Measurements from ENCODE around the gene PDLIM1.
A peak's percentile ranks its signal among the peaks of the same experiment; 100 is the strongest.

The PDLIM1 gene

GRCh38 chr10:95288303-95288702 lies 2.5 kb downstream of the PDLIM1 start:
- no peak for DNase-seq (ENCODE audit: low read depth)

DNA sequence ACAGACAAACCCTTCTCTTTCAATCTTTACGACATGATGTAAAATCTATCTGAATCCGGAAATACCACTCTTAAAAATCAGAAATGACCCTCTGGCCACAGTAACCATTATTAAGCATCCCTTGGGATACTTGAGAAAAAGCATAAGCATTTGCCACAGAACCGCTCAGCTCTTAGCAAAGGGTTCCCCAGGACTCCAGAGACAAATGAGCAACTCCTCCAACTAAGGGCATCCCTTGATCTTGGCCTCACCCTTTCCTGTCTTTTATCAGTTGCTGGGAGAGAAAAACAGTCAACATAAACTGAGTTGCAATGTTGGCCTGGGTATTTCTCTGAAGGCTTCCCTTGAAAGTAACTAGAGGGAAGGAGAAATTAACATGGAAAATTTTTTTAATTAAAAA lies 3.5 kb downstream of the PDLIM1 start:
- DNase-seq (ENCODE audit: low read depth), result peak; percentile 59

- DNase-seq (ENCODE audit: low read depth), result peak; percentile 21
Measured at GRCh38 chr10:95286707-95287106, 4.1 kb downstream of the PDLIM1 start.

DNA sequence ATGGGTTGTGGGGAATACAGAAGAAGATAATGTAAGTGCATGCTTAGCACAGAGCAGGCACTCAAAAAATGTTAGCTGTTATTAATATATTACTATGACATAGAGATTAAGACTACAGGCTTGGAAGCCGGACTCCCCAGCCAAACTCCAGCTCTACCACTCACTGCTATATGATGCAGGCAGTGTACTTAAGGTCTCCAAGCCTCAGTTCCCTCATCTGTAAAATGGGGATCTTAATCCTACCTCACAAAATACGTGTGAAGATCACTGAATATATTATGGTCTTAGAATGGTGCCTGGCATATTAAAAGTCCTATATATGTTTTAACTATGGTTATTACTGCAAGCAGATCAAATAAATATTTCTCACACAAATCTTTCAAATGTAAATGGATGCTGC lies 5.2 kb downstream of the PDLIM1 start:
- DNase-seq (ENCODE audit: low read depth), result no peak

DNA sequence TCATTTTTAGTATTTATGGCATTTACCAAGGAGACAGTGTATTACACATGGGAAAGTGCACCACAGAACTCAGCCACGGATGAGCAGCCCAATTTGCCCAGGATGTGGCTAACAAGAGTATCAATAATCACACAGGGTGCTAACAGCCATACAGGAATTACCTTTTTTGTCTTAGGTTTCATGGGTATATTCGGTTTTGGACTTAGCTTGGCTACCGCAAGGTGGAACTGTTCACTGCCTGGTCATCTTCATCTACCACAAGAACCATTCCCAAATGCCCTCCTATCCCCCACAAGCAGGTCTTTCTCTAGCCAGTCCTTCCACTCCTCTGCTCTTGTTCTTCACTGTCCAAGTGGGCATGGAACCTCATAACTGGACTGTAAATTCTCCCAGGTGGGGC lies 6.0 kb downstream of the PDLIM1 start:
- no peak for DNase-seq (ENCODE audit: low read depth)

DNA sequence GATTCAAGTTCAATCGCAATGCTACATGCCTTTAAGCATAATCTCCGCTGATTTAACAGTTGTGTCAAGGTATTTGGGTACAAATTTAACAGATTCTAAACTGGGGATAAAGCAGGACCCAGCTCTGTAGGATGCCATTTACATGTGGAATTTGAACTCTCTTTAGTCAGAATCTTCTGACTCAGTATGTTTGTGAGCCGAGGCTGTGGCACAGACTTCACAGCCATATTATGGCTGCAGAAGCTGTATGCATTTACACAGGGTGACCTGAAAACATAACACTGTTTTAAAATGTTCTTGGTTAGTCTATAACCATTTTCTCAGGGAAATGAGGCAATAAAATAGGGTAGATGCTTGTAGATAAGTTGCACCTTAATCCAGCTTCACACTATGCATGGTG lies 8.7 kb downstream of the PDLIM1 start:
- DNase-seq (ENCODE audit: low read depth), result peak; percentile 27

DNA sequence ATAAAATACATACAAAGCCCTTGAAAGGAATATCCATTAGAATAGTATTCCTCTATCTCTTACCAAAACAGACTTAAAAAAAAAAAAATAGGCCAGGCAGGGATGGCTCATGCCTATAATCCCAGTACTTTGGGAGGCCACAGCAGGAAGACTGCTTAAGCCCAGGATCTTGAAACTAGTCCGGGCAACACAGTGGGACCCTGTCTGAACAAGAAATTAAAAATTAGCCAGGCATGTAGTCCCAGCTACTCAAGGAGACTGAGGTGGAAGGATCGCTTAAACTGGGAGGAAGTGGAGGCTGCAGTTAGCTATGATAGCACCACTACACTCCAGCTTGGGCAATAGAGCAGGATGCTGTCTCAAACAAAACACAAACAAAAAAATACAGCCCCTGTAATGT lies 9.6 kb downstream of the PDLIM1 start:
- DNase-seq (ENCODE audit: low read depth), result no peak

- DNase-seq (ENCODE audit: low read depth), result no peak
Measured at GRCh38 chr10:95280637-95281036, 10.2 kb downstream of the PDLIM1 start.

DNA sequence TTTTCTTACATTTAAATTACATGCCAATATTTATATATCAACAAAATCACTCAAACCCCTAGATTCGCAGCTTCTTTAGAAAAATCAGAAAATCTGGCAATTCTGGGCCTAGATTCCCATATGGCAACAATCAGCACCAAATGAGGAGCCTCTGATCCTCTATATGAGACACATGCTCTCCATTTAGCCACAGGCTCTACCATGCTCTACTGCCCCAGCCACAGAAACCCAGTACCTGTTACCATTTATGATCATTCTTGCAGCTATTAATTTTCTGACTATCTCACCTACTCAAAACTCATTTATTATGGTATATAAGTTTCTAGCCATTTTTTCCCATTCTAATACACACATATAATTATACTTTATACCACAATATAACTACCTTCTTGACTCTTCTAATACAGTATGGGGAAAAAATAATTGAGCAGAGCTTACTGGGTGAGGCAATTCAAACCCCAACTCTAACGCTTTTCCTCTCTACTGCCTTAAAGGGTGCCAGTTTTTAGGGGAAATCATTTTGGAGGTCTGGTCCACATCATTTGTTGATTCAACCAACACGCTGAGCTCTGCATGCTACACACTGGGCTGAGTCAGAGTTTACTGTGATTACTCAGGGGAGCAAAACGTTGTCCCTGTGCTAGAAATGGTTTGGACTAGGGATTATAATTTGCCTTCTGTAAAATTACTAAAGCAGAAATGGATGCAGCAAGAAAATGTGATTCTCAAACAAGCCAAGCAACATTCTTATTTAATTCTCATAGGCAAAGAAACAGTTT lies 11.6 kb downstream of the PDLIM1 start:
- DNase-seq (ENCODE audit: low read depth), result peak; percentile 77

GRCh38 chr10:95278061-95278988 lies 12.5 kb downstream of the PDLIM1 start:
- peak; percentile 69 for DNase-seq (ENCODE audit: low read depth)

- DNase-seq (ENCODE audit: low read depth), result no peak
Measured at GRCh38 chr10:95277614-95278013, 13.2 kb downstream of the PDLIM1 start.

GRCh38 chr10:95277201-95277570 lies 13.6 kb downstream of the PDLIM1 start:
- DNase-seq (ENCODE audit: low read depth), result no peak

GRCh38 chr10:95276367-95277200 lies 14.2 kb downstream of the PDLIM1 start:
- DNase-seq (ENCODE audit: low read depth), result peak; percentile 16

DNA sequence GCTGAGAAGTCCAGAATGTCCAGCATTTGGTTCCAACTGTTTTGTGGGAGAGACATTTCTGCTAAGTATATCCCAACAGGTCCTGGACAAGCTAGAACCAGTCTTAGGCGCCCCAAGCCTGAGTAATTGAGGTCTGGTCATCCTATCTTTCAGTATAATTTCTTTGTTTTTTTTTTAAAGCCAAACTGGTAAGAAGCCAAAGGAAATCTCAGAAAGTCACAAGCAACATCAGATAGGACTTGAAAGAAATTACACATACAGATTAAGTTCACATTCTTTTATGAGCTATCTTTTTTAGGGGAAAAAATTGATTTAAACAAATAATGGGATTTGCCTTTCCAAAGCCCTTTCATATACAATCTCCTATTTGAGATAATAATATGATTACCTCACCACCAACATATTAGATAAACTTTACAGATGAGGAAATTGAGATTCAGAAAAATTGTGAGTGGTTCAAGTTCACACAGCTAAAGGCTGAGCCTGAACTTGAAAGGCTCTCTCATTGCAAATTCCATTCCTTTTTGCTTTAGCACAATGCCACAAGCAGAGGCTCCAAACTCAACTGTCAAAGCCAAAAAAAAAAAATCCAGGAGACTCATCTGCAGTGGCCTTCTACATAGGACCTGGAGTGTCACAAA lies 15.0 kb downstream of the PDLIM1 start:
- DNase-seq (ENCODE audit: low read depth), result peak; percentile 72

- DNase-seq (ENCODE audit: low read depth), result peak; percentile 99
Measured at GRCh38 chr10:95273393-95274312, 17.1 kb downstream of the PDLIM1 start.

GRCh38 chr10:95268438-95268837 lies 22.4 kb downstream of the PDLIM1 start:
- DNase-seq (ENCODE audit: low read depth), result peak; percentile 29

DNA sequence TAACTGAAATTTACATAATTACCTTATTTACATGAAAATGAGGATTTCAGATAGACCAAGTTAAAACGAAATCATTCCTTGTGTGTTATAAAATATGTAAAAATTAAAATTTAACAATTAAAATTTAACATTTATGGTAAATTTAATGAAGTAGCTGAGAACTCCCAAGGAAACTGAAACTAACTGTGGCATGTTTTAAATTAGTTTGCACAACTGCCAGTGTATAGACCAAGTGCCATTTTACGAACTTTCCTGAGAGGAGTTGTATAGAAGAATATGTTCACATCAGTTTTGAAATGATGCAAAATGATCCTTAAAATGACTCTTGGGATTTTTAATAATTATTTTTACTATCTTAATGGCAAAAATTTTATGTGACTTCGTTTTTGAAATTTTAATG lies 23.6 kb downstream of the PDLIM1 start:
- DNase-seq (ENCODE audit: low read depth), result no peak

DNA sequence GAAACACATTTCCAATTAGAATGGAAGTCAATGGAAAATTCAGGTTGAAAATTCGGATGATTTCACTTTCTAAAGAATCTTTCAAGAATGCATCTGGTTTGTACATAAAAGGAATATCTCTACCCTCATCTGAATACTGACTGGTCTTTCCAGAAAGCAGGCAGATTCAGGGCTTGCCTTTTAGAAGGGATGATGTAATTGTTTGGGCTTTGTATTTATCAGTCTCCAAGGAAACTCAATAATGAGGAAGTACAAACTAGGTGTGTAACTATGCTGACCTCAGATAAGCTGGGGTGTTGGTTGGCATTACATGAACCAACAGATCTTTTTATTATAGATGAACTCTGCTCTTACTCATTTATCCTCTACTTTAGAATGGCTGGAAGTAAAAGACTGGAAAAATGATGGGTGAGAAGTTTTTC lies 24.1 kb downstream of the PDLIM1 start:
- DNase-seq (ENCODE audit: low read depth), result peak; percentile 92

DNA sequence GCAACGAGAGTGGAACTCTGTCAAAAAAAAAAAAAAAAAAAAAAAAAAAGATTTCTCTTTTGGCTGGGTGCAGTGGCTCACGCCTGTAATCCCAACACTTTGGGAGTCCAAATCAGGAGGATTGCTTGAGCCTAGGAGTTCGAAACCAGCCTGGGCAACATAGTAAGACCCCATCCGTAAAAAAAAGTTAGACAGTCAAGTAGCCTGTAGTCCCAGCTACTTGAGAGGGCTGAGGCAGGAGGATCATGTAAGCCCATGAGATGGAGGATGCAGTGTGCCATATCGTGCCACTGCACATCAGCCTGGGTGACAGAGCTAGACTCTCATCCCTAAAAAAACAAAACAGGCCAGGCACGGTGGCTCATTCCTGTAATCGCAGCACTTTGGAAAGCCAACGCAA lies 25.2 kb downstream of the PDLIM1 start:
- DNase-seq (ENCODE audit: low read depth), result no peak

DNA sequence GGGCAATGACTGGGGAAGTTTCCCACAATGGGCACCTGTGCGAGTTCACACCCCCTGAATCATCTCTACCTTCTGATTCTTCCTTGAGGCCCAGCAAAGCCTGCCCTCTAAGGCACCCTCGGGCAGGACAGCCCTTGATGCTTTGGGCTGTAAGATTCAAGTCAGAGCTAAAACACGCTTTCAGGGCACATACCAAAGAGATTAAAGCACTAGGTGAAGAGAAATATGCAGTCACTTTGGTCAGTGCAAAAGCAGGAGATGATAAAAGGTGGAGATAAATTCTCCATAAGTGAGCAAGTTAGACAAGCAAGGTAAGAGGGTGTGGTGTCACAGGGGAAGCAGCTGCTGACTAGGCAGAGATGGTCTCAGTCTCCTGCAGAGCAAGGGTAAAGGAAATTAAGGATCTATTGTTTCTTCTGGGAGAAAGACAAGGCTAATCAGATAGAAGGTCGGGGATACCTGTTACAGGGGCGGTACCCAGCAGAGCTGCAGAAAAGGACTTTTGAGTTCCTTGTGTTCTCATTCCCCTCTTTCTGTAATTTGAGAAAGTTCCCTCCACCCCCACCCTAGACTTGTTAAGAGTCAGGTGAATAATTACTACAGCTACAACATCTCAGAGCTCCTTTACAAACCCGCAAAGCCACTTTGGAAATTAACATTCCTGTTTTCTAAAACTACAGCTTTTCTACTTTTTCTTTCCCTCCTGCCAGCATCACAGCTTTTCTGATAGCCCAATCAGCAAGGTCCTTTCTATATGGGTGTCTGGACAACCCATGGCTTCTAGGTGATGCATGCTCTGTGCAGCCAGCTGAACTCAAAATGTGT lies 26.4 kb downstream of the PDLIM1 start:
- no peak for DNase-seq (ENCODE audit: low read depth)
